Body of pancreas (tissue), 4 donors: ENCODE results near the gene NRF1.

Source experiments
- POLR2A ChIP-seq, 3 donors: fragments of 450-650 bp; IDR thresholded peaks; one replicate each; pipeline ENCODE4 v1.6.1; 2016; ENCODE audit warnings: antibody characterized with exemption in 3 of 3, mild to moderate bottlenecking in 2 of 3
- TF ChIP-seq, protein P1 (sequence below), 7 experiments: fragments of 450-650 bp in 4 of 7; fragments of 200-600 bp in 3 of 7; sonication (generic) in 3 of 7; IDR thresholded peaks; one replicate each; pipeline ENCODE4 v1.5.1; 2016 to 2019; ENCODE audit warnings: antibody characterized with exemption in 7 of 7

DNA sequence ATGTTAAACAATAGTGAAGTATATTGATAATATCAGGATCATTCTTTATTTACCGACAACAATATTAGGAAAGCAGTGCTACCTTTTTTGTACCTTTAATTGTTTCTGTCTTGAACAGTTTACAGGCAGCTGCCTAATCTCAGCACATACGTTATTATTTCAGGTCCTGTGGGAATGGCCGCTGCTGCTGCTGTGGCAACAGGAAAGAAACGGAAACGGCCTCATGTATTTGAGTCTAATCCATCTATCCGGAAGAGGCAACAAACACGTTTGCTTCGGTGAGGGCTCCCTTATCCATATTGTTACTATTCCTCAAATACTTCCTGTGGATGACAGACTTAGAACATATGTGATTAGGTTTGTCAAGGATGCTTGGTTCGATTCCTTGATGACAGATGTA lies 59.7 kb downstream of the NRF1 start:
- TF ChIP-seq, protein P1, sequence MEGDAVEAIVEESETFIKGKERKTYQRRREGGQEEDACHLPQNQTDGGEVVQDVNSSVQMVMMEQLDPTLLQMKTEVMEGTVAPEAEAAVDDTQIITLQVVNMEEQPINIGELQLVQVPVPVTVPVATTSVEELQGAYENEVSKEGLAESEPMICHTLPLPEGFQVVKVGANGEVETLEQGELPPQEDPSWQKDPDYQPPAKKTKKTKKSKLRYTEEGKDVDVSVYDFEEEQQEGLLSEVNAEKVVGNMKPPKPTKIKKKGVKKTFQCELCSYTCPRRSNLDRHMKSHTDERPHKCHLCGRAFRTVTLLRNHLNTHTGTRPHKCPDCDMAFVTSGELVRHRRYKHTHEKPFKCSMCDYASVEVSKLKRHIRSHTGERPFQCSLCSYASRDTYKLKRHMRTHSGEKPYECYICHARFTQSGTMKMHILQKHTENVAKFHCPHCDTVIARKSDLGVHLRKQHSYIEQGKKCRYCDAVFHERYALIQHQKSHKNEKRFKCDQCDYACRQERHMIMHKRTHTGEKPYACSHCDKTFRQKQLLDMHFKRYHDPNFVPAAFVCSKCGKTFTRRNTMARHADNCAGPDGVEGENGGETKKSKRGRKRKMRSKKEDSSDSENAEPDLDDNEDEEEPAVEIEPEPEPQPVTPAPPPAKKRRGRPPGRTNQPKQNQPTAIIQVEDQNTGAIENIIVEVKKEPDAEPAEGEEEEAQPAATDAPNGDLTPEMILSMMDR (IDR thresholded peaks at IDR 0.05) = no peak
- TF ChIP-seq POLR2A (IDR thresholded peaks at IDR 0.05) = no peak
